GM23338 (cell line): ENCODE results near the gene SLC22A3. TPM values are rescaled to one million over a fixed set of nuclear protein-coding genes. Genes with fewer than 3 reads are reported as not detected.

Experiments used
- ATAC-seq: fragments of 200-7000 bp; cut with Tn5 transposase; 3 replicates; pipeline ENCODE4 v1.9.1; 2020
- DNase-seq: peaks from one replicate; pipeline ENCODE4 v3.0.0-alpha.2; 2015; ENCODE audit warnings: low spot score
- H2AFZ ChIP-seq: fragments of 200-600 bp; sonication (generic); 2 replicates; pipeline ENCODE4 v1.8.0; 2016; ENCODE audit warnings: antibody characterized with exemption, mild to moderate bottlenecking, moderate library complexity
- H3F3A ChIP-seq: fragments of 200-600 bp; sonication (generic); replicated peaks from 2 replicates; pipeline ENCODE4 v1.8.0; 2017; ENCODE audit warnings: antibody characterized with exemption, mixed run types, low read depth
- H3K27ac ChIP-seq: fragments of 200-600 bp; sonication (generic); 2 replicates; pipeline ENCODE4 v1.6.1; 2016; ENCODE audit warnings: low read depth
- H3K27me3 ChIP-seq: fragments of 200-600 bp; sonication (generic); 2 replicates; pipeline ENCODE4 v1.8.0; 2016; ENCODE audit warnings: mild to moderate bottlenecking, mixed run types, moderate library complexity; ENCODE audit not compliant: insufficient read depth
- H3K36me3 ChIP-seq: fragments of 200-600 bp; sonication (generic); 2 replicates; pipeline ENCODE4 v1.8.0; 2016; ENCODE audit warnings: mild to moderate bottlenecking; ENCODE audit not compliant: insufficient read depth
- H3K4me1 ChIP-seq: fragments of 200-600 bp; sonication (generic); 2 replicates; pipeline ENCODE4 v1.8.0; 2016; ENCODE audit warnings: mild to moderate bottlenecking, moderate library complexity; ENCODE audit not compliant: insufficient read depth
- H3K4me2 ChIP-seq: fragments of 200-600 bp; sonication (generic); 2 replicates; pipeline ENCODE4 v1.7.1; 2017; ENCODE audit warnings: mixed run types
- H3K4me3 ChIP-seq: fragments of 200-600 bp; sonication (generic); 2 replicates; pipeline ENCODE4 v1.6.1; 2016; ENCODE audit warnings: mixed run types
- H3K79me2 ChIP-seq: fragments of 200-600 bp; sonication (generic); replicated peaks from 2 replicates; pipeline ENCODE4 v1.8.0; 2017; ENCODE audit warnings: mild to moderate bottlenecking; ENCODE audit not compliant: insufficient read depth
- H3K9me2 ChIP-seq: fragments of 200-600 bp; sonication (generic); 2 replicates; pipeline ENCODE4 v1.8.0; 2017; ENCODE audit not compliant: insufficient read depth
- H4K20me1 ChIP-seq: fragments of 200-600 bp; sonication (generic); replicated peaks from 2 replicates; pipeline ENCODE4 v1.8.0; 2017; ENCODE audit warnings: mild to moderate bottlenecking; ENCODE audit not compliant: insufficient read depth
- H3K27ac Mint-ChIP-seq: 2 replicates; pipeline ENCODE4 v1.8.0; 2020; ENCODE audit warnings: inconsistent platforms, mild to moderate bottlenecking, moderate library complexity, mixed read lengths
- H3K27me3 Mint-ChIP-seq: 3 replicates; pipeline ENCODE4 v1.8.0; 2022; ENCODE audit warnings: low read depth, mild to moderate bottlenecking, moderate library complexity, mixed read lengths, inconsistent platforms; ENCODE audit not compliant: insufficient read depth, poor library complexity
- H3K36me3 Mint-ChIP-seq: 3 replicates; pipeline ENCODE4 v1.8.0; 2021; ENCODE audit warnings: low read depth, mild to moderate bottlenecking, inconsistent platforms, moderate library complexity, mixed read lengths
- H3K4me1 Mint-ChIP-seq: 3 replicates; pipeline ENCODE4 v1.8.0; 2020; ENCODE audit warnings: mild to moderate bottlenecking, inconsistent platforms, mixed read lengths
- H3K4me3 Mint-ChIP-seq: 3 replicates; pipeline ENCODE4 v1.8.0; 2021; ENCODE audit warnings: moderate library complexity, mild to moderate bottlenecking, inconsistent platforms, mixed read lengths
- H3K9me3 Mint-ChIP-seq: 3 replicates; pipeline ENCODE4 v1.8.0; 2020; ENCODE audit warnings: moderate library complexity, mild to moderate bottlenecking, inconsistent platforms, mixed read lengths
- CREB1 ChIP-seq: fragments of 250-450 bp; sonication (Bioruptor Pico); IDR thresholded peaks from 2 replicates; pipeline ENCODE4 v1.5.0; 2020; ENCODE audit warnings: low read depth, mild to moderate bottlenecking, moderate library complexity
- ETS1 ChIP-seq: IDR thresholded peaks from 2 replicates; pipeline ENCODE4 v1.6.1; 2016; ENCODE audit warnings: antibody characterized with exemption
- EZH2 ChIP-seq: fragments of 200-600 bp; sonication (generic); IDR thresholded peaks from one replicate; pipeline ENCODE4 v1.8.0; 2017; ENCODE audit warnings: antibody characterized with exemption, mild to moderate bottlenecking, low read depth; ENCODE audit not compliant: unreplicated experiment
- EZH2phosphoT487 ChIP-seq: fragments of 200-600 bp; sonication (generic); IDR thresholded peaks from one replicate; pipeline ENCODE4 v1.8.1; 2018; ENCODE audit warnings: antibody characterized with exemption; ENCODE audit not compliant: unreplicated experiment
- JUNB ChIP-seq: IDR thresholded peaks from one replicate; pipeline ENCODE4 v1.6.1; 2016; ENCODE audit warnings: antibody characterized with exemption; ENCODE audit not compliant: unreplicated experiment
- NANOG ChIP-seq: IDR thresholded peaks from 2 replicates; pipeline ENCODE4 v1.6.1; 2016; ENCODE audit warnings: antibody characterized with exemption, borderline replicate concordance
- REST ChIP-seq: IDR thresholded peaks from one replicate; pipeline ENCODE4 v1.6.1; 2018; ENCODE audit warnings: antibody characterized with exemption; ENCODE audit not compliant: unreplicated experiment
- ZNF114 ChIP-seq: fragments of 250-450 bp; sonication (Bioruptor Pico); IDR thresholded peaks from 2 replicates; pipeline ENCODE4 v1.5.0; 2020; ENCODE audit warnings: mild to moderate bottlenecking, moderate library complexity
- ZNF331 ChIP-seq: fragments of 250-450 bp; sonication (Bioruptor Pico); IDR thresholded peaks from 2 replicates; pipeline ENCODE4 v1.5.0; 2020; ENCODE audit warnings: low read depth, mild to moderate bottlenecking, moderate library complexity
- ZNF462 ChIP-seq: fragments of 250-450 bp; sonication (Bioruptor Pico); IDR thresholded peaks from 2 replicates; pipeline ENCODE4 v1.5.0; 2020; ENCODE audit warnings: mild to moderate bottlenecking, moderate library complexity
- polyA plus RNA-seq: library from polyadenylated mRNA; unstranded; fragments of >200 nt; fragmentation: Nextera tagmentation; extraction: Ambion mirVana; gene quantifications from 2 replicates; pipeline ENCODE4 v1.2.1, GENCODE V29; 2016
- total RNA-seq: library from RNA; depleted of rRNA; stranded (reverse); fragments of >200 nt; shearing (Covaris generic); gene quantifications from 2 replicates; pipeline ENCODE4 v1.2.3, GENCODE V29; 2014

SLC22A3 gene
- total and polyA plus RNA-seq, 2 experiments from 2014 or later, result 0.78 to 3.2 TPM

- TF ChIP-seq ETS1, result no peak
- no peak for TF ChIP-seq ZNF331 (CRISPR knock-in tag)
- no peak for TF ChIP-seq CREB1 (CRISPR knock-in tag)
Observed at GRCh38 chr6:160428069-160428430, 79.9 kb downstream of the SLC22A3 start (continued).

GRCh38 chr6:160428818-160429619 lies 80.8 kb downstream of the SLC22A3 start:
- TF ChIP-seq NANOG, result no peak
- TF ChIP-seq ZNF114 (CRISPR knock-in tag), result no peak
- TF ChIP-seq JUNB, result no peak
- TF ChIP-seq ZNF331 (CRISPR knock-in tag), result no peak
- TF ChIP-seq ZNF462 (CRISPR knock-in tag), result no peak
- no peak for TF ChIP-seq EZH2phosphoT487
- TF ChIP-seq CREB1 (CRISPR knock-in tag), result no peak
- TF ChIP-seq ETS1, result no peak
- no peak for TF ChIP-seq REST
- no peak for TF ChIP-seq EZH2
- H3K4me2 ChIP-seq, result 0 out of 2 replicates have a peak overlapping the region, but pooled peaks have one; percentile 14
- peaks cover 1% of the 10 kb centered on the region for H3K27me3 Mint-ChIP-seq
- H3K4me3 Mint-ChIP-seq, result no peak overlapping the region; the same call in 2 of the 3 replicates
- no peaks in the 10 kb centered on the region for H3K36me3 Mint-ChIP-seq
- H2AFZ ChIP-seq, result peak overlapping the region; percentile 35; the same call in 1 of the 2 replicates
- H3K4me3 ChIP-seq, result no peak overlapping the region
- H3K27me3 ChIP-seq, result no peaks in the 10 kb centered on the region
- peaks cover 14% of the 10 kb centered on the region for H3K4me1 ChIP-seq
- ATAC-seq (peak; percentile 97), DNase-seq (peak; percentile 63)
- no peak overlapping the region for H3K27ac ChIP-seq
- H3K36me3 ChIP-seq, result no peaks in the 10 kb centered on the region
- no peaks in the 10 kb centered on the region for H4K20me1 ChIP-seq
- H3K79me2 ChIP-seq, result no peaks in the 10 kb centered on the region
- H3K4me1 Mint-ChIP-seq, result peaks cover 23% of the 10 kb centered on the region
- H3F3A ChIP-seq, result no peaks in the 10 kb centered on the region
- H3K27ac Mint-ChIP-seq, result no peak overlapping the region
- H3K9me2 ChIP-seq, result no peaks in the 10 kb centered on the region
- no peaks in the 10 kb centered on the region for H3K9me3 Mint-ChIP-seq
